Measurements from ENCODE around the gene CYP26B1. TPM values are rescaled to one million over a fixed set of nuclear protein-coding genes. Genes with fewer than 3 reads are reported as not detected.

Gene CYP26B1
- total RNA-seq, 1 donor from 2014 or later: 1,322 TPM

DNA sequence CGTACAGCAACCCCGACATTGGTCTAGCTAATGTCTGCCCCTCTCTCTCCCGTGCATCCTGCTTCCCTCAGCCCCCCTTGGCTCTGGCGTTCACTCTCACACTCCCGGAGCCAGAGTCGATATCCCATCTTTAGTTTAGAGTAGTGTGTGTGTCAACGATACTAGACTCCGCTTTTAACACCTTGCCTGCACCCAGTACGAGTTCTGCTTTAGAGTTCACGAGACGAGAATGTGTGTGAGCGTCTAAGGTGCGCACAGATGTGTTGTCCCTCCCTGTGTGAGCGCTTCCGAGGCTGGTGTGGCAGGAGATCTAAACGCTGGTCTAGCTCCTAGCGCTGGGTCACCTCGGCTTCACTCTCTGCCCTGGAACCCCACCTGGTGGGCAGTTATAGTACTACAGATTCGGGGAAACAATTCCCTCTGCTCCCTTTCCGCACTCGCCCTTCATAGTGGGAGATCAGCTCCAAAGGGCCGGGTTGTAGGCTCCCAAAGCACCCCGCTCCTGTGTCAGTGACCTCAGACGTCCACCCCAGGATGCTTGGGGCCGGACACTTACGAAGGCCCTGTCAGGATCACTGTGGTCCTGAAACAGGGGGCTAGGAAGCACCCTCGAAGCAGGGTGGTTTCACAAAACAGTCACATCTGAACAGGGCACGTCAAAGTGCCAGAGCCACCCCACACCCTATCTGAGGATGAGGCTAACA lies 2.6 kb upstream of the CYP26B1 start:
- H3K27ac Mint-ChIP-seq: peak overlapping the region; percentile 98
- peak; percentile 73 to 90 for DNase-seq (ENCODE audit: low spot score in 2 of 2, unreplicated experiment in 2 of 2)
- H3K4me1 Mint-ChIP-seq: peaks cover 60% of the 10 kb centered on the region
- TF ChIP-seq, protein P1, sequence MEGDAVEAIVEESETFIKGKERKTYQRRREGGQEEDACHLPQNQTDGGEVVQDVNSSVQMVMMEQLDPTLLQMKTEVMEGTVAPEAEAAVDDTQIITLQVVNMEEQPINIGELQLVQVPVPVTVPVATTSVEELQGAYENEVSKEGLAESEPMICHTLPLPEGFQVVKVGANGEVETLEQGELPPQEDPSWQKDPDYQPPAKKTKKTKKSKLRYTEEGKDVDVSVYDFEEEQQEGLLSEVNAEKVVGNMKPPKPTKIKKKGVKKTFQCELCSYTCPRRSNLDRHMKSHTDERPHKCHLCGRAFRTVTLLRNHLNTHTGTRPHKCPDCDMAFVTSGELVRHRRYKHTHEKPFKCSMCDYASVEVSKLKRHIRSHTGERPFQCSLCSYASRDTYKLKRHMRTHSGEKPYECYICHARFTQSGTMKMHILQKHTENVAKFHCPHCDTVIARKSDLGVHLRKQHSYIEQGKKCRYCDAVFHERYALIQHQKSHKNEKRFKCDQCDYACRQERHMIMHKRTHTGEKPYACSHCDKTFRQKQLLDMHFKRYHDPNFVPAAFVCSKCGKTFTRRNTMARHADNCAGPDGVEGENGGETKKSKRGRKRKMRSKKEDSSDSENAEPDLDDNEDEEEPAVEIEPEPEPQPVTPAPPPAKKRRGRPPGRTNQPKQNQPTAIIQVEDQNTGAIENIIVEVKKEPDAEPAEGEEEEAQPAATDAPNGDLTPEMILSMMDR (IDR thresholded peaks at IDR 0.05; ENCODE audit: unreplicated experiment): peak; percentile 96
- H3K4me3 Mint-ChIP-seq: peak overlapping the region; percentile 82
- H3K27me3 Mint-ChIP-seq (ENCODE audit: low read depth): peaks cover 1% of the 10 kb centered on the region
- H3K9me3 Mint-ChIP-seq: no peaks in the 10 kb centered on the region
- peaks cover 20% of the 10 kb centered on the region for H3K36me3 Mint-ChIP-seq

DNA sequence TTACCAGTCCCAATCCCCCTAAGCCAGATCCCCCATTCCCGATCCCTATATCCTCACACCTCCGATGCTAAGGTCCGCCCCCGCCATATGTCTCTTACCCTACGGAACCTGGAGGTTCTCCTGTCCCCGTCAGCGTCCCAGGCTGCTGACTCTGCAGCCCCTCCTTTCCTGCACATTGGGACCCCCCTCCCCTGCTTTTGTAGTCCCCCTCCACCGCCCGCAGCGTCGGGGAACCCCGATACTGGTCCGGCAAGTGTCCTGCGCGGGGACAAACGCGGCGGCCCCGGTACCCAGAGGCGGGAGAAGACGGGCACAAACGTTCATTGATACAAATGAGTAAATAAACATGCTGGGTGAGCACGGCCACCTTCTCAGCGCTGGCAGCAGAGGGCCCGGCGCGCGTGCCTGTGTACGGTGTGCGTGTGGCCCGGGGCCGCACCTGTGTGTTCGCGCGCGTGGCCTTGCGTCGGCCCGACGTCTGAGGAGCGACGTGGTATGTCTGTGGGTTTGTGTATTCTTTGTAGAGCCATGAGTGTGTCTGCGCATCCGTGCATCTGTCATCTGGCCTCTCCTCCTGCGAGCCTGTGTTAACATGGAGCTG lies 2.0 kb upstream of the CYP26B1 start:
- H3K27me3 Mint-ChIP-seq (ENCODE audit: low read depth): peaks cover 1% of the 10 kb centered on the region
- peak overlapping the region; percentile 82 for H3K4me3 Mint-ChIP-seq
- H3K4me1 Mint-ChIP-seq: peaks cover 53% of the 10 kb centered on the region
- peaks cover 23% of the 10 kb centered on the region for H3K36me3 Mint-ChIP-seq
- peak overlapping the region; percentile 98 for H3K27ac Mint-ChIP-seq
- TF ChIP-seq, protein P1 (IDR thresholded peaks at IDR 0.05; ENCODE audit: unreplicated experiment): no peak
- H3K9me3 Mint-ChIP-seq: no peaks in the 10 kb centered on the region
- DNase-seq (ENCODE audit: low spot score in 2 of 2, unreplicated experiment in 2 of 2): no peak

DNA sequence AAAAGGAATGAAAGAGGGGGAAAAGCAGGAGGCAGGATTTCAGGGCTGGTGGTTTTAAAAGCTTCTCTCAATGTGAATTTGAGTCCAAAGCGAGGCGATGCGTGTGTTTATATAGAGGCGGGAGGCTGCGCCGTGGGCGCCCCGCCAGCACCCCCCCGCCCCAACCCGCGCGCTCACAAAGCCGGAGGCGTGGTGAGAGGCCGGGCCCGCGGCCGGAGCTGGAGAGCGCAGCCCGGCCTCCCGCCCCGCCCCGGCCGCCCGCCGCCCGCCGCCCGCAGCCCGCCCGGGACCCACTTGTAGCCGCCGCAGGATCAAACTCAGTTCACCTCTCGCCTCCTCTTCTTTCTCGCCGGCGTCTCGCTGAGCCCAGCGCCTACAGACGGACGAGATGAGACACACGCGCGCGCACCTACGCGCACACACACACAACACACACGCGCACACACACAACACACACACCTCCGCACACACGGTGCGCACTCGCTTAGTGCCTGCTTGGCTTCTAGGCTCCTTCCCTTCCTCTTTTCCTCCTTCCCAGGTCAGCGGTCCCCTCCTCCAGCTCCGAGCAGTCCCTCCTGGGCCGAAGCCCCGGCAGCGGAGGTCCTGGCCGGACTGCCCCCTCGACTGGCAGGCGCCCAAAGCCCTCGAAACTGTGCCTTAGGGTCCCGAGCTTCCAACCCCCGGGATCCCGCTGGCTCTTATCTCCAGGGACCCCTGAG lies 1.3 kb upstream of the CYP26B1 start:
- H3K27ac Mint-ChIP-seq: peak overlapping the region; percentile 99

DNA sequence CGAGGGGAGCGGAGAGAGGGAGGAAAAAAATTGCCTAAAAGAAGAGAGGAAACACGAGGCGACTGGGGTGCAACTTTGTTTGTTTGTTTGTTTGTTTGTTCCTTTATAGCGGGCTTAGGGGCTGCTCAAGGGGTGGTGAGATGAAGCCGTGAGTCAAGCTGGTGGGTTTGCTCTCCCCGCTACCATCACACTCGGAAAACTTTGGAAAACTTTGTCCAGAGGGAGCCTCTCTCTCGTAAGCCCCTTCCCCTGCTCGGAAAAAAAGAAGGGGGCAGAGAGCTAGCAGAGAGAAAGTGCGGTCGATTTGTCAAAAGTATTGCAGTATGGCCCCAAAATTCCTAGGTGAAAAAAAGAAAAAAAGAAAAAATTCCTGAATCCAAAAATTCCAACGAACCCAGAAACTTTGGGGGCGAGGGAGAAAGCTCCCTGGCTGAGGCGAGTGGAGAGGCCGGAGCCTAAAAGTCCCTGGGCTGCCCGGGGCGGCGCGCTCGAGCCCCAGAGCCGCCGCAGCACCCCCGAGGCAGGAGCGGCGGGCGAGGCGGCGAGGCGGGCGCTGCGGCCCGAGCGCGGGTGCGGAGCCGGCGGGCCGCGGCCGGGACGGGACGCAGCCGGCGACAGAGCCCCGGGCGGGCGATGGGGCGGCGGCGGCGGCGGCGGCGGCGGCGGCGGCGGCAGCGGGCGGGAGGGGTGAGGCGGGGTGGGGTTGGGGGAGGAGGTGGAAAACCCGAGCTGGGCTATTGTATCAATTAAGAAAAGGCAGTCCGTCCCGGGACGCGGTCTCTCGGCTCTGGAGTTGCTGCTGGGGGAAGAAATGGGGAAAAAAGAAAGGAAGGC lies 558 bp upstream of the CYP26B1 start:
- peak in 1 of 2 experiments; percentile 38 for DNase-seq (ENCODE audit: low spot score in 2 of 2, unreplicated experiment in 2 of 2)
- H3K27me3 Mint-ChIP-seq (ENCODE audit: low read depth): peaks cover 1% of the 10 kb centered on the region
- peak overlapping the region; percentile 93 for H3K4me3 Mint-ChIP-seq
- peak overlapping the region; percentile 99 for H3K27ac Mint-ChIP-seq
- H3K4me1 Mint-ChIP-seq: peaks cover 45% of the 10 kb centered on the region
- TF ChIP-seq, protein P1 (IDR thresholded peaks at IDR 0.05; ENCODE audit: unreplicated experiment): no peak
- H3K9me3 Mint-ChIP-seq: no peaks in the 10 kb centered on the region
- H3K36me3 Mint-ChIP-seq: peaks cover 32% of the 10 kb centered on the region

More for the DNA sequence above, 1.3 kb upstream of the CYP26B1 start:
- peak; percentile 81 to 82 for DNase-seq (ENCODE audit: low spot score in 2 of 2, unreplicated experiment in 2 of 2)
- Mint-ChIP-seq H3K27me3 (ENCODE audit: low read depth) (peaks cover 1% of the 10 kb centered on the region), H3K36me3 (peaks cover 26% of the 10 kb centered on the region), H3K4me1 (peaks cover 47% of the 10 kb centered on the region), H3K4me3 (peak overlapping the region; percentile 92), H3K9me3 (no peaks in the 10 kb centered on the region)
- TF ChIP-seq, protein P1 (IDR thresholded peaks at IDR 0.05; ENCODE audit: unreplicated experiment): no peak

Measured in mesothelial cell of epicardium (in vitro differentiated cells).